ENCODE results near the gene PRAMEF5.
"Not testable (repeated sequence)": the region's sequence is repeated elsewhere in the genome, so short reads cannot be mapped to it uniquely, and the experiment has no call there.

DNA sequence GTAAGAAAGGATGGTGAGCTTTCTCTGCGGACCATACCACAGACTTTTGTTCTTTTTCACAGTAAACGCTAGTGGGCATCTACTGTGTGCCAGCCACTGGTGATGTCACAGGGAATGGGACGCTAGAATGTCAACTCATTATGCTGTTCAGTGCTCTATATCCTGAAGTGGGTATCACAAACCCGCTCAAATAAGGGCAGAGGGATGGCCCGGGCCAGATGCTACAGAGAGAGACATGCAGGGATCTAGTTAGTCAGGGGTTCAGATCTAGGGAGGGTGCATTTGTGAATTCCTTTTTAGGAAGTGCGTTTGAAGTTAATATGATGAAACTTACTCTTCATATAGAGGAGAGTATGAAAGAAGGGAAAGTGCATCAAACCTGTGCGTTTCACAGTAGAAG is 6.9 kb upstream of the PRAMEF5 start:
- TF ChIP-seq, protein P1, sequence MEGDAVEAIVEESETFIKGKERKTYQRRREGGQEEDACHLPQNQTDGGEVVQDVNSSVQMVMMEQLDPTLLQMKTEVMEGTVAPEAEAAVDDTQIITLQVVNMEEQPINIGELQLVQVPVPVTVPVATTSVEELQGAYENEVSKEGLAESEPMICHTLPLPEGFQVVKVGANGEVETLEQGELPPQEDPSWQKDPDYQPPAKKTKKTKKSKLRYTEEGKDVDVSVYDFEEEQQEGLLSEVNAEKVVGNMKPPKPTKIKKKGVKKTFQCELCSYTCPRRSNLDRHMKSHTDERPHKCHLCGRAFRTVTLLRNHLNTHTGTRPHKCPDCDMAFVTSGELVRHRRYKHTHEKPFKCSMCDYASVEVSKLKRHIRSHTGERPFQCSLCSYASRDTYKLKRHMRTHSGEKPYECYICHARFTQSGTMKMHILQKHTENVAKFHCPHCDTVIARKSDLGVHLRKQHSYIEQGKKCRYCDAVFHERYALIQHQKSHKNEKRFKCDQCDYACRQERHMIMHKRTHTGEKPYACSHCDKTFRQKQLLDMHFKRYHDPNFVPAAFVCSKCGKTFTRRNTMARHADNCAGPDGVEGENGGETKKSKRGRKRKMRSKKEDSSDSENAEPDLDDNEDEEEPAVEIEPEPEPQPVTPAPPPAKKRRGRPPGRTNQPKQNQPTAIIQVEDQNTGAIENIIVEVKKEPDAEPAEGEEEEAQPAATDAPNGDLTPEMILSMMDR (conservative IDR thresholded peaks at IDR 0.05; ENCODE audit: low read depth in 2 of 2) = not testable (repeated sequence)
- not testable (repeated sequence) for TF ChIP-seq EZH2 (IDR thresholded peaks at IDR 0.05; ENCODE audit: low read depth, unreplicated experiment); POLR2AphosphoS5 (IDR thresholded peaks at IDR 0.05; ENCODE audit: low read depth); JUNB (IDR thresholded peaks at IDR 0.05; ENCODE audit: unreplicated experiment); EZH2phosphoT487 (IDR thresholded peaks at IDR 0.05; ENCODE audit: unreplicated experiment); CREB1 (CRISPR knock-in tag; IDR thresholded peaks at IDR 0.05; ENCODE audit: low read depth); ZNF114 (CRISPR knock-in tag; IDR thresholded peaks at IDR 0.05); ZNF331 (CRISPR knock-in tag; IDR thresholded peaks at IDR 0.05; ENCODE audit: low read depth)
- TF ChIP-seq, protein P2, sequence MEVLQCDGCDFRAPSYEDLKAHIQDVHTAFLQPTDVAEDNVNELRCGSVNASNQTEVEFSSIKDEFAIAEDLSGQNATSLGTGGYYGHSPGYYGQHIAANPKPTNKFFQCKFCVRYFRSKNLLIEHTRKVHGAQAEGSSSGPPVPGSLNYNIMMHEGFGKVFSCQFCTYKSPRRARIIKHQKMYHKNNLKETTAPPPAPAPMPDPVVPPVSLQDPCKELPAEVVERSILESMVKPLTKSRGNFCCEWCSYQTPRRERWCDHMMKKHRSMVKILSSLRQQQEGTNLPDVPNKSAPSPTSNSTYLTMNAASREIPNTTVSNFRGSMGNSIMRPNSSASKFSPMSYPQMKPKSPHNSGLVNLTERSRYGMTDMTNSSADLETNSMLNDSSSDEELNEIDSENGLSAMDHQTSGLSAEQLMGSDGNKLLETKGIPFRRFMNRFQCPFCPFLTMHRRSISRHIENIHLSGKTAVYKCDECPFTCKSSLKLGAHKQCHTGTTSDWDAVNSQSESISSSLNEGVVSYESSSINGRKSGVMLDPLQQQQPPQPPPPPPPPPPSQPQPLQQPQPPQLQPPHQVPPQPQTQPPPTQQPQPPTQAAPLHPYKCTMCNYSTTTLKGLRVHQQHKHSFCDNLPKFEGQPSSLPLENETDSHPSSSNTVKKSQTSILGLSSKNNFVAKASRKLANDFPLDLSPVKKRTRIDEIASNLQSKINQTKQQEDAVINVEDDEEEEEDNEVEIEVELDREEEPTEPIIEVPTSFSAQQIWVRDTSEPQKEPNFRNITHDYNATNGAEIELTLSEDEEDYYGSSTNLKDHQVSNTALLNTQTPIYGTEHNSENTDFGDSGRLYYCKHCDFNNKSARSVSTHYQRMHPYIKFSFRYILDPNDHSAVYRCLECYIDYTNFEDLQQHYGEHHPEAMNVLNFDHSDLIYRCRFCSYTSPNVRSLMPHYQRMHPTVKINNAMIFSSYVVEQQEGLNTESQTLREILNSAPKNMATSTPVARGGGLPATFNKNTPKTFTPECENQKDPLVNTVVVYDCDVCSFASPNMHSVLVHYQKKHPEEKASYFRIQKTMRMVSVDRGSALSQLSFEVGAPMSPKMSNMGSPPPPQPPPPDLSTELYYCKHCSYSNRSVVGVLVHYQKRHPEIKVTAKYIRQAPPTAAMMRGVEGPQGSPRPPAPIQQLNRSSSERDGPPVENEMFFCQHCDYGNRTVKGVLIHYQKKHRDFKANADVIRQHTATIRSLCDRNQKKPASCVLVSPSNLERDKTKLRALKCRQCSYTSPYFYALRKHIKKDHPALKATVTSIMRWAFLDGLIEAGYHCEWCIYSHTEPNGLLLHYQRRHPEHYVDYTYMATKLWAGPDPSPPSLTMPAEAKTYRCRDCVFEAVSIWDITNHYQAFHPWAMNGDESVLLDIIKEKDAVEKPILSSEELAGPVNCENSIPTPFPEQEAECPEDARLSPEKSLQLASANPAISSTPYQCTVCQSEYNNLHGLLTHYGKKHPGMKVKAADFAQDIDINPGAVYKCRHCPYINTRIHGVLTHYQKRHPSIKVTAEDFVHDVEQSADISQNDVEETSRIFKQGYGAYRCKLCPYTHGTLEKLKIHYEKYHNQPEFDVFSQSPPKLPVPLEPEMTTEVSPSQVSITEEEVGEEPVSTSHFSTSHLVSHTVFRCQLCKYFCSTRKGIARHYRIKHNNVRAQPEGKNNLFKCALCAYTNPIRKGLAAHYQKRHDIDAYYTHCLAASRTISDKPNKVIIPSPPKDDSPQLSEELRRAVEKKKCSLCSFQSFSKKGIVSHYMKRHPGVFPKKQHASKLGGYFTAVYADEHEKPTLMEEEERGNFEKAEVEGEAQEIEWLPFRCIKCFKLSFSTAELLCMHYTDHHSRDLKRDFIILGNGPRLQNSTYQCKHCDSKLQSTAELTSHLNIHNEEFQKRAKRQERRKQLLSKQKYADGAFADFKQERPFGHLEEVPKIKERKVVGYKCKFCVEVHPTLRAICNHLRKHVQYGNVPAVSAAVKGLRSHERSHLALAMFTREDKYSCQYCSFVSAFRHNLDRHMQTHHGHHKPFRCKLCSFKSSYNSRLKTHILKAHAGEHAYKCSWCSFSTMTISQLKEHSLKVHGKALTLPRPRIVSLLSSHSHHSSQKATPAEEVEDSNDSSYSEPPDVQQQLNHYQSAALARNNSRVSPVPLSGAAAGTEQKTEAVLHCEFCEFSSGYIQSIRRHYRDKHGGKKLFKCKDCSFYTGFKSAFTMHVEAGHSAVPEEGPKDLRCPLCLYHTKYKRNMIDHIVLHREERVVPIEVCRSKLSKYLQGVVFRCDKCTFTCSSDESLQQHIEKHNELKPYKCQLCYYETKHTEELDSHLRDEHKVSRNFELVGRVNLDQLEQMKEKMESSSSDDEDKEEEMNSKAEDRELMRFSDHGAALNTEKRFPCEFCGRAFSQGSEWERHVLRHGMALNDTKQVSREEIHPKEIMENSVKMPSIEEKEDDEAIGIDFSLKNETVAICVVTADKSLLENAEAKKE (CRISPR knock-in tag; IDR thresholded peaks at IDR 0.05) = not testable (repeated sequence)
- TF ChIP-seq, protein P3, sequence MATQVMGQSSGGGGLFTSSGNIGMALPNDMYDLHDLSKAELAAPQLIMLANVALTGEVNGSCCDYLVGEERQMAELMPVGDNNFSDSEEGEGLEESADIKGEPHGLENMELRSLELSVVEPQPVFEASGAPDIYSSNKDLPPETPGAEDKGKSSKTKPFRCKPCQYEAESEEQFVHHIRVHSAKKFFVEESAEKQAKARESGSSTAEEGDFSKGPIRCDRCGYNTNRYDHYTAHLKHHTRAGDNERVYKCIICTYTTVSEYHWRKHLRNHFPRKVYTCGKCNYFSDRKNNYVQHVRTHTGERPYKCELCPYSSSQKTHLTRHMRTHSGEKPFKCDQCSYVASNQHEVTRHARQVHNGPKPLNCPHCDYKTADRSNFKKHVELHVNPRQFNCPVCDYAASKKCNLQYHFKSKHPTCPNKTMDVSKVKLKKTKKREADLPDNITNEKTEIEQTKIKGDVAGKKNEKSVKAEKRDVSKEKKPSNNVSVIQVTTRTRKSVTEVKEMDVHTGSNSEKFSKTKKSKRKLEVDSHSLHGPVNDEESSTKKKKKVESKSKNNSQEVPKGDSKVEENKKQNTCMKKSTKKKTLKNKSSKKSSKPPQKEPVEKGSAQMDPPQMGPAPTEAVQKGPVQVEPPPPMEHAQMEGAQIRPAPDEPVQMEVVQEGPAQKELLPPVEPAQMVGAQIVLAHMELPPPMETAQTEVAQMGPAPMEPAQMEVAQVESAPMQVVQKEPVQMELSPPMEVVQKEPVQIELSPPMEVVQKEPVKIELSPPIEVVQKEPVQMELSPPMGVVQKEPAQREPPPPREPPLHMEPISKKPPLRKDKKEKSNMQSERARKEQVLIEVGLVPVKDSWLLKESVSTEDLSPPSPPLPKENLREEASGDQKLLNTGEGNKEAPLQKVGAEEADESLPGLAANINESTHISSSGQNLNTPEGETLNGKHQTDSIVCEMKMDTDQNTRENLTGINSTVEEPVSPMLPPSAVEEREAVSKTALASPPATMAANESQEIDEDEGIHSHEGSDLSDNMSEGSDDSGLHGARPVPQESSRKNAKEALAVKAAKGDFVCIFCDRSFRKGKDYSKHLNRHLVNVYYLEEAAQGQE (IDR thresholded peaks at IDR 0.05; ENCODE audit: unreplicated experiment) = not testable (repeated sequence)
